Muscle of leg (tissue), 11 donors: ENCODE results near the gene SRSF12. TPM values are rescaled to one million over a fixed set of nuclear protein-coding genes. Genes with fewer than 3 reads are reported as not detected.

Experiments
- DNase-seq: peaks from one replicate; pipeline ENCODE4 v3.0.0; 2013
- H3K27ac ChIP-seq: one replicate; pipeline ENCODE4 v1.5.1; 2013; ENCODE audit warnings: mild to moderate bottlenecking, low read length, control low read depth
- H3K27me3 ChIP-seq: one replicate; pipeline ENCODE4 v1.6.1; 2013; ENCODE audit warnings: low read length; ENCODE audit not compliant: control insufficient read depth, insufficient read depth
- H3K36me3 ChIP-seq: one replicate; pipeline ENCODE4 v1.6.1; 2013; ENCODE audit warnings: low read length; ENCODE audit not compliant: control insufficient read depth, insufficient read depth
- H3K4me1 ChIP-seq: one replicate; pipeline ENCODE4 v1.6.1; 2013; ENCODE audit warnings: low read length; ENCODE audit not compliant: control insufficient read depth, insufficient read depth
- H3K4me3 ChIP-seq: one replicate; pipeline ENCODE4 v1.5.1; 2013; ENCODE audit warnings: low read length, control low read depth
- H3K9me3 ChIP-seq: replicated peaks from 2 replicates; pipeline ENCODE4 v1.6.1; 2013; ENCODE audit warnings: low read depth, low read length; ENCODE audit not compliant: control insufficient read depth
- WGBS: methylation state at CpG from one replicate; pipeline ENCODE4 v1.1.5; 2013; ENCODE audit warnings: missing lambda C conversion rate; ENCODE audit not compliant: insufficient coverage; 5-methylcytosine and 5-hydroxymethylcytosine counted together
- polyA plus RNA-seq, 8 donors: library from polyadenylated mRNA; unstranded; fragments of 120-200 nt; gene quantifications; one replicate each; pipeline versions ENCODE4 v1.2.1 to v1.2.3, GENCODE V29; 2013; ENCODE audit warnings: inconsistent platforms in 1 of 8, low replicate concordance in 1 of 8; ENCODE audit not compliant: insufficient read length in 8 of 8, insufficient read depth in 1 of 8
- total RNA-seq: library from RNA; stranded (reverse); fragments of 120-200 nt; gene quantifications from one replicate; pipeline ENCODE4 v1.2.4, GENCODE V29; 2013

SRSF12 gene
- total and polyA plus RNA-seq, 9 donors, result 2.8 to 5.4 (median 4.0) TPM

GRCh38 chr6:89085409-89086205 lies 32.3 kb downstream of the SRSF12 start:
- H3K4me1 ChIP-seq, result peaks cover 10% of the 10 kb centered on the region
- no peak overlapping the region for H3K4me3 ChIP-seq
- H3K27ac ChIP-seq, result no peak overlapping the region

GRCh38 chr6:89084954-89085353 lies 32.9 kb downstream of the SRSF12 start:
- H3K27ac ChIP-seq, result no peak overlapping the region
- H3K27me3 ChIP-seq, result no peaks in the 10 kb centered on the region
- 65% methylated on average over 2 of the region's 3 CpGs for WGBS
- H3K9me3 ChIP-seq, result no peaks in the 10 kb centered on the region
- peaks cover 28% of the 10 kb centered on the region for H3K36me3 ChIP-seq
- peaks cover 10% of the 10 kb centered on the region for H3K4me1 ChIP-seq
- H3K4me3 ChIP-seq, result no peak overlapping the region
- no peak for DNase-seq

More at GRCh38 chr6:89085409-89086205, 32.3 kb downstream of the SRSF12 start:
- no peaks in the 10 kb centered on the region for H3K9me3 ChIP-seq
- WGBS, result 95% methylated on average over 7 of the region's 12 CpGs
- peaks cover 28% of the 10 kb centered on the region for H3K36me3 ChIP-seq
- no peaks in the 10 kb centered on the region for H3K27me3 ChIP-seq
- no peak for DNase-seq

GRCh38 chr6:89084542-89084941 lies 33.3 kb downstream of the SRSF12 start:
- H3K4me1 ChIP-seq, result peaks cover 10% of the 10 kb centered on the region

GRCh38 chr6:89082486-89082891 lies 35.4 kb downstream of the SRSF12 start:
- peaks cover 28% of the 10 kb centered on the region for H3K36me3 ChIP-seq
- no peaks in the 10 kb centered on the region for H3K27me3 ChIP-seq
- peaks cover 14% of the 10 kb centered on the region for H3K4me1 ChIP-seq
- peak overlapping the region; percentile 98 for H3K27ac ChIP-seq
- peak; percentile 69 for DNase-seq
- peak overlapping the region; percentile 100 for H3K4me3 ChIP-seq
- H3K9me3 ChIP-seq, result no peaks in the 10 kb centered on the region
- 0% methylated on average over 2 of the region's 9 CpGs for WGBS

More at GRCh38 chr6:89084542-89084941, 33.3 kb downstream of the SRSF12 start:
- DNase-seq, result no peak
- Histone ChIP-seq H3K4me3 (no peak overlapping the region), H3K27me3 (no peaks in the 10 kb centered on the region), H3K27ac (no peak overlapping the region), H3K36me3 (peaks cover 28% of the 10 kb centered on the region), H3K9me3 (no peaks in the 10 kb centered on the region)

- Histone ChIP-seq H3K4me3 (peak overlapping the region; percentile 100), H3K9me3 (no peaks in the 10 kb centered on the region), H3K27me3 (no peaks in the 10 kb centered on the region), H3K4me1 (peaks cover 14% of the 10 kb centered on the region), H3K27ac (peak overlapping the region; percentile 100), H3K36me3 (peaks cover 28% of the 10 kb centered on the region)
- peak; percentile 99 for DNase-seq
- under 1% methylated on average over 55 of the region's 69 CpGs for WGBS
These were observed 36.2 kb downstream of the SRSF12 start for GRCh38 chr6:89081423-89082322.

GRCh38 chr6:89081129-89081422 lies 36.8 kb downstream of the SRSF12 start:
- H3K4me1 ChIP-seq, result peaks cover 14% of the 10 kb centered on the region
- peaks cover 27% of the 10 kb centered on the region for H3K36me3 ChIP-seq
- no peaks in the 10 kb centered on the region for H3K9me3 ChIP-seq
- peak overlapping the region; percentile 100 for H3K27ac ChIP-seq
- no peak for DNase-seq
- H3K27me3 ChIP-seq, result no peaks in the 10 kb centered on the region
- peak overlapping the region; percentile 100 for H3K4me3 ChIP-seq
- 0% methylated on average over 32 of the region's 36 CpGs for WGBS

GRCh38 chr6:89080281-89081128 lies 37.4 kb downstream of the SRSF12 start, which contains the start of gene PNRC1:
TSS of gene PNRC1 (plus strand) at chr6:89080751. CDS start at chr6:89080895, 144 bp downstream.
- under 1% methylated on average over 51 of the region's 63 CpGs for WGBS
- Histone ChIP-seq H3K27ac (peak within 1 kb of the TSS; percentile 100), H3K36me3 (peaks cover 22% of the 10 kb centered on the region), H3K27me3 (no peaks in the 10 kb centered on the region), H3K4me1 (peaks cover 14% of the 10 kb centered on the region), H3K9me3 (no peaks in the 10 kb centered on the region), H3K4me3 (peak within 1 kb of the TSS; percentile 100)
- peak; percentile 100 for DNase-seq

GRCh38 chr6:89079511-89080234 lies 38.2 kb downstream of the SRSF12 start:
- H3K9me3 ChIP-seq, result no peaks in the 10 kb centered on the region
- 0% methylated on average over 6 of the region's 20 CpGs for whole genome bisulfite sequencing
- no peaks in the 10 kb centered on the region for H3K27me3 ChIP-seq
- H3K27ac ChIP-seq, result peak overlapping the region; percentile 100
- H3K4me3 ChIP-seq, result peak overlapping the region; percentile 100
- DNase-seq, result peak; percentile 89
- H3K36me3 ChIP-seq, result peaks cover 15% of the 10 kb centered on the region
- H3K4me1 ChIP-seq, result peaks cover 11% of the 10 kb centered on the region

GRCh38 chr6:89073840-89074239 lies 44.0 kb downstream of the SRSF12 start:
- H3K27ac ChIP-seq, result no peak overlapping the region
- no peak overlapping the region for H3K4me3 ChIP-seq
- no peaks in the 10 kb centered on the region for H3K27me3 ChIP-seq
- H3K36me3 ChIP-seq, result no peaks in the 10 kb centered on the region
- no peaks in the 10 kb centered on the region for H3K9me3 ChIP-seq
- WGBS, result 85% methylated on average over 1 of the region's 2 CpGs
- no peak for DNase-seq
- no peaks in the 10 kb centered on the region for H3K4me1 ChIP-seq
